Neuron (in vitro differentiated cells): ENCODE data around the gene STK33.

Experiments
- H2AFZ ChIP-seq: one replicate; pipeline ENCODE4 v1.6.1; 2013; ENCODE audit warnings: low read depth, mild to moderate bottlenecking, inconsistent platforms, low read length, moderate library complexity
- H3K27me3 ChIP-seq: one replicate; pipeline ENCODE4 v1.6.1; 2013; ENCODE audit warnings: low read length; ENCODE audit not compliant: insufficient read depth
- H3K36me3 ChIP-seq: one replicate; pipeline ENCODE4 v1.6.1; 2013; ENCODE audit warnings: low read length; ENCODE audit not compliant: insufficient read depth
- H3K4me1 ChIP-seq: one replicate; pipeline ENCODE4 v1.6.1; 2013; ENCODE audit warnings: low read length; ENCODE audit not compliant: insufficient read depth
- H3K4me3 ChIP-seq: 2 replicates; pipeline ENCODE4 v1.5.1; 2013; ENCODE audit warnings: mild to moderate bottlenecking, low read length, moderate library complexity
- H3K9me3 ChIP-seq: one replicate; pipeline ENCODE4 v1.6.1; 2013; ENCODE audit warnings: low read length

The STK33 gene

DNA sequence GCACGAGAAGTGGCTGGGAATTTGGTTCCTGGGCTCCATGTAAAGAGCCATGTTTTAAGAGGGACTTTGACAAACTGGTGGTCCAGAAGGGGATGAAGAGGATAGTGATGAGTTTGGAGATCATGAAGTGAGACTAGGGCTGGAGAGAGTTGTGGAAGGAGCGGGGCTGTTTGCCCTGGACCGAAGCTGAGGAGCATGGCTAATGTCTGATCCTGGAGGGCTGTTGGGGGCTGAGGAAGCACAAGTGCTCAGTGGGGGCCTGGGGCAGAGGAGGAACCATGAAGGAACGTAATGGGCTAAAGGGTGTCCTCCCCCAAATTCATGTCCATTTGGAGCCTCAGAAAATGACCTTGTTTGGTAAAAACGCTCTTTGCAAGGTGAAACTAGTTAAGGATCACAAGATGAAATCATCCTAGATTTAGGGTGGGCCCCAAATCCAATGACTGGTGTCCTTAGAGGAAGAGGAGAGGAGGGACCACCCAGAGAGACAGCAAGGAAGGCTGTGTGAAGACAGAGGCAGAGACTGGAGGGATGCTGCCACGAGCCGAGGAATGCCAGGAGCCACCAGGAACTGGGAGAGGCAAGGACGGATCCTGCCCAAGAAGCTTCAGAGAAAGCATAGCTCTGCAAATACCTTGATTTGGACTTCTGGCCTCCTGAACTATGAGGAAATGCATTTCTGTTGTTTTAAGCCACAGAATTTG is 223.1 kb downstream of the STK33 start:
- no peaks in the 10 kb centered on the region for H3K4me1 ChIP-seq
- H3K27me3 ChIP-seq = no peaks in the 10 kb centered on the region

DNA sequence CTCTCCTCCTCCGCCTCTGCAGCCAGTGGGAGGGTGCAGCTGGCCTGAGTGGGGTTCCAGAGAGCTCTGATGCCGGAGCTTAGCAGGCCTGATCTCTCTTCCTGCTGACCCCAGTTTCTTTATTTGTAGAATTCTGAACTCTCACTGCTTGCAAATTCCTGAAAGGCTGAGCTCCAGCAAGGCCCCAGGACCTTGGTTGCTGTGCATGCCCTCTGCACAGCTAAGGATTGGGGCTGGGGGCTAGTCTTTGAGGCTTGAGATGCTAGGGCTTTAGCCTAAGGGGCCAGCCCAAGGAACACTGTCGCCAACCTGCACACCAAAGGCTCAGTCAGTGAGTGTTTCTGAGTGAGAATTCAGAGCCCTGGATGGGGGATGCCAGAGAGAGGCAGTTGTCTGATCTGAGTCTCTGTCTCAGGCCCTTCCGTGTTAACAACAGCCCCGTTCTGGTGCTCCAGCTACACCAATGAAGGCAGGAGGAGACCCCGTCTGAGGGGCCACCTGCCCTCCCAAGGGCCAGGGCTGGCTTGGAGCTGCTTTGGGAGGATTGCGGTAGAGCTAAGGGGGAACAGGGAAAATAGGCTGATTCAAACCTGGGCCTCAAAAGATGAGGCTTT is 224.3 kb downstream of the STK33 start:
- Histone ChIP-seq H2AFZ (no peak overlapping the region), H3K27me3 (no peaks in the 10 kb centered on the region), H3K4me3 (no peak overlapping the region), H3K4me1 (no peaks in the 10 kb centered on the region), H3K9me3 (no peaks in the 10 kb centered on the region), H3K36me3 (no peaks in the 10 kb centered on the region)

More for the DNA sequence above, 223.1 kb downstream of the STK33 start:
- Histone ChIP-seq H3K36me3 (no peaks in the 10 kb centered on the region), H3K9me3 (no peaks in the 10 kb centered on the region), H2AFZ (no peak overlapping the region), H3K4me3 (no peak overlapping the region)

DNA sequence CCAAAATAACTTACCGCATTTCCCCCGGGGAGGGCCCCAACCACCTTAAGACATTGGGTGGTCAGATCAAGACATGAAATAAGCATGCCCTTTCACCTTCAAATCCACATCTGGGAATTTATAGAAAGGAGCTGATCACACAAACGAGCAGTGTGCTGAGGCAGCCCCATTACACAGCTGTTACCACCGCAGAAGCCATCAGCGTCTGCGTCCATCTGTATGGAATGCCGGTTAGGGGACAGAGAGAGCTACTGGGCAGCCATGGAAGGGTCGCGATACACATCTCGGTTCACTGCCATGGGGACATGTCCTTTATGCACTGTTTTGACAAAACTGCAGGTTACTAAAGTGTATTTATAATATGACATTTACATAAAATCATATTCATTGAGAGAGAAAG is 225.3 kb downstream of the STK33 start:
- Histone ChIP-seq H3K27me3 (no peaks in the 10 kb centered on the region), H2AFZ (no peak overlapping the region)

DNA sequence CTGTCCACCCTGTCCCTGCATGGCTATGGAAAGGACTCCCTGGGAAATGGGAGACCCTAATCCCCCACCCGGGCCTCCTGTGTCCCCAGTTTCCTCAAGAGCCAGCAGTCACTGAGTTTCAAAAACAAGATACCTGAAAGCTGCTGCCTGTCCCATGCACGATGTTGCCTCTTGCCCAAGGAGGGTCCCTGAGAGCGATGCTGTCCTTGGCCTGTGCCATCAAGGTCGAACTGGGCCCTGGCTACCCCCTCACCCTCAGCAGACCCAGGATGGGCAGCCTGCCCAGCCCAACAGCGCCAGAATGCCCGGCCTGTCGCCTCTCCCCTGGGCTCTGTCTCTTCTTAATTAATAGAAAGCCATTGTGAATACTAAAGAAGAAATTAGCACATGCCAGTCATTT is 225.8 kb downstream of the STK33 start:
- H3K27me3 ChIP-seq = no peaks in the 10 kb centered on the region

More for the DNA sequence above, 225.3 kb downstream of the STK33 start:
- H3K36me3 ChIP-seq = no peaks in the 10 kb centered on the region
- H3K4me1 ChIP-seq = no peaks in the 10 kb centered on the region
- H3K9me3 ChIP-seq = no peaks in the 10 kb centered on the region
- no peak overlapping the region for H3K4me3 ChIP-seq

DNA sequence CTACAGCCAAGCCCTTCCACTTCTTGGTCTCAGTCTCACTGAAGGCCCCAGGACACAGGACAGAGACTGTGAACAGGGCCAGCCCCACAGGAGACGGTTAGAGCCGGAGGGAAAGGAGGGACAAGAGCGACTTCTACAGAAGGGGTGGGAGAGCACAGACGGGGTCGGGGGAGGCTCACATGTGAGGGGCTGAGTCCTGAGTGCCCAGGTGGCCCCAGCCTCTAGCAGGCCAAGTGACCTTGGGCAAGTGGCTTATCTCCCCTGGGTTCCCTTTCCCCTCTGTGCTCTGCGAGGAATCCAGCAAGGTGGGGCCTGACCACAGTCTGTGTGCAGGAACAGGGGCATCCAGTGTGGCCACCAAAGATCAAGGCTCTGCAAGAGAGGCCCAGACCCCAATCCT is 227.7 kb downstream of the STK33 start:
- H3K4me1 ChIP-seq = no peaks in the 10 kb centered on the region
- H3K9me3 ChIP-seq = no peaks in the 10 kb centered on the region
- no peak overlapping the region for H2AFZ ChIP-seq
- no peaks in the 10 kb centered on the region for H3K27me3 ChIP-seq
- no peaks in the 10 kb centered on the region for H3K36me3 ChIP-seq
- H3K4me3 ChIP-seq = no peak overlapping the region

More for the DNA sequence above, 225.8 kb downstream of the STK33 start:
- Histone ChIP-seq H3K9me3 (no peaks in the 10 kb centered on the region), H3K36me3 (no peaks in the 10 kb centered on the region), H2AFZ (no peak overlapping the region), H3K4me1 (no peaks in the 10 kb centered on the region), H3K4me3 (no peak overlapping the region)

DNA sequence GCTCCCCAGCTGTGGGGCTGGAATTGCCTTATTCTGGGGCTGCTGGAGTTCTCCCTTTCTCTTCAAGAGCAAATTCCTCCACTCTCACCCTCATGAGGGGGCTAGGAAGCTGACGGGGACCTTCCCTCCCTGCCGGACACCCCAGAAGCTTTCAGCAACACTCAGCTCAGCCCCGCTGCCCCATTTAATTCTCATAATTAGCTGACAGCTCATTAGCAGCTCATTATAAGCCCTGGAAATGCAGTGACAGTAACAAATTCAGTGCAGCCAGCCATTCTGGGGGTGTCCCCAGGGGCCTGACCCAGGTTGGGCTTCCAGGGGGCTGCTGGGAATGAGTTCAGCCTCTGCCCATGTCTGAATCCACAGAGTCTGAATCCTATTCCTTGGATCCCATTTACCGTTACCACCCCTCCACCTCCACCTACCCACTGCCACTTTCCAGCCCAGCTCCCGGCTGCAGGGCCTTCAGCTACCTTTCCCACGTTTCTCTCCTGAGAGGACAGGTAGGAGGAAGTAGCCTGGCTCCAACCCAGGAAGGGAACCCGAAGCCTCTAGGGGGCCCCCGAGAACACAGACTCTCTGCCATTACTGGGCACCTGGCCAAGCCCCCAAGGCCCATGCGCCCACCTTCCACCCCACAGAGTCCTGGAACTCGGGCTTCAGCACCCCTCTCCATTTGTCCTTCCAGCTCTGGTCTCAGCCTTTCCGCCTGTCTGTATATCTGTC is 228.6 kb downstream of the STK33 start:
- H3K4me3 ChIP-seq = no peak overlapping the region
- H3K27me3 ChIP-seq = no peaks in the 10 kb centered on the region
- H3K36me3 ChIP-seq = no peaks in the 10 kb centered on the region
- H2AFZ ChIP-seq = no peak overlapping the region
- H3K4me1 ChIP-seq = no peaks in the 10 kb centered on the region
- no peaks in the 10 kb centered on the region for H3K9me3 ChIP-seq

DNA sequence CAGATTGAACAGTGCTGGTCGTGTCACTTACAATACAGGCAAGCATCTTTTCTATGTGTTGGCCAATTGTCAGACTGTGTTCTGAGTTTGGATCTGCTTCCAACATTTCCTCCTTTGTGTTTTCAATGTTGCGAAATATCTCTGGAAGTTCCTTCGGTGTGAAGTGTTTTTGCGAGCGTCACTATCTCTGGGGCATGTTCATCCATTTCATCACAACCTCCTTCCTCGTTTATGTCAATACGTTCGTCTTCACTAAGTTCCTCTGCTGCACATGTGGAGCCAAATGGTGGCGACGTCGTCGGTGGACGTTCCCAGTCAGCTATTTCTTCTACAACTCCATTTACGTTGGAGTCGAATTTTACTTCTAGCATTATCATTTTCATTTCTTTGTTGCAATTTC is 230.1 kb downstream of the STK33 start:
- no peaks in the 10 kb centered on the region for H3K27me3 ChIP-seq
- H3K4me3 ChIP-seq = no peak overlapping the region
- H3K36me3 ChIP-seq = no peaks in the 10 kb centered on the region
- no peaks in the 10 kb centered on the region for H3K4me1 ChIP-seq
- H2AFZ ChIP-seq = no peak overlapping the region
- no peaks in the 10 kb centered on the region for H3K9me3 ChIP-seq

- H3K4me1 ChIP-seq = no peaks in the 10 kb centered on the region
- H3K36me3 ChIP-seq = no peaks in the 10 kb centered on the region
- no peak overlapping the region for H2AFZ ChIP-seq
- H3K27me3 ChIP-seq = no peaks in the 10 kb centered on the region
- H3K4me3 ChIP-seq = no peak overlapping the region
- no peaks in the 10 kb centered on the region for H3K9me3 ChIP-seq
These were observed 231.1 kb downstream of the STK33 start for GRCh38 chr11:8362899-8363298.

- H3K4me3 ChIP-seq = no peak overlapping the region
- H3K9me3 ChIP-seq = no peaks in the 10 kb centered on the region
- H3K4me1 ChIP-seq = no peaks in the 10 kb centered on the region
- H2AFZ ChIP-seq = no peak overlapping the region
- no peaks in the 10 kb centered on the region for H3K36me3 ChIP-seq
- no peaks in the 10 kb centered on the region for H3K27me3 ChIP-seq
These were observed 231.5 kb downstream of the STK33 start for GRCh38 chr11:8362491-8362890.

GRCh38 chr11:8361664-8362210 is 232.3 kb downstream of the STK33 start:
- H2AFZ ChIP-seq = no peak overlapping the region
- H3K27me3 ChIP-seq = no peaks in the 10 kb centered on the region
- H3K4me3 ChIP-seq = no peak overlapping the region
- no peaks in the 10 kb centered on the region for H3K4me1 ChIP-seq
- H3K36me3 ChIP-seq = no peaks in the 10 kb centered on the region
- H3K9me3 ChIP-seq = no peaks in the 10 kb centered on the region

DNA sequence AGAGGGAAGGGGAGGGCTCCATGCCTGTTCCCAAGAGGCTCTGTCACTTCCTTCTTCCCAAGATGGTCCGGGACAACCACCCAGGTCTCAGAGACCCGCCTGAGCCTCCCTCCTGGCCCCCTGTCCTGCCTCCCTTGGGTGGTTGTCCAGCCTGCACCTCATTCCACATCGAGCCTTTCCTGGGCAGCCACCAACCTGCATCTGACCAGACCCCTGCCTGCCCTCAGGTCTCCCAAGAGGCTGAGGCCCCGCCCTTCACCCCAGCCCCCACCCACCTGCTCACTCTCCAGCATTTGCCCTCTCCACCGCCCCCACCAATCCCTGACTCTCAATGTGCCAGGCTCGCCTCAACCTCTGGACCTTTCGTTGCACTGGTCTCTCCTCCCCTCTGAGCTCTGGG is 232.8 kb downstream of the STK33 start:
- H3K4me1 ChIP-seq = no peaks in the 10 kb centered on the region
- no peaks in the 10 kb centered on the region for H3K27me3 ChIP-seq
- no peaks in the 10 kb centered on the region for H3K36me3 ChIP-seq
- no peak overlapping the region for H2AFZ ChIP-seq
- H3K4me3 ChIP-seq = no peak overlapping the region
- H3K9me3 ChIP-seq = no peaks in the 10 kb centered on the region

GRCh38 chr11:8360086-8360828 is 233.8 kb downstream of the STK33 start:
- Histone ChIP-seq H3K4me3 (no peak overlapping the region), H2AFZ (no peak overlapping the region), H3K9me3 (no peaks in the 10 kb centered on the region), H3K4me1 (no peaks in the 10 kb centered on the region), H3K27me3 (no peaks in the 10 kb centered on the region), H3K36me3 (no peaks in the 10 kb centered on the region)

- Histone ChIP-seq H3K4me3 (no peak overlapping the region), H3K27me3 (no peaks in the 10 kb centered on the region), H3K4me1 (peaks cover 6% of the 10 kb centered on the region), H2AFZ (no peak overlapping the region), H3K9me3 (no peaks in the 10 kb centered on the region), H3K36me3 (no peaks in the 10 kb centered on the region)
These were observed 234.5 kb downstream of the STK33 start for GRCh38 chr11:8359521-8359920.
